Astrocyte (in vitro differentiated cells and primary cell): ENCODE results near the gene SREBF1.

Experiments used
- CTCF ChIP-seq: IDR thresholded peaks from 2 replicates; pipeline ENCODE4 v1.5.1; 2011; ENCODE audit warnings: low read depth, mild to moderate bottlenecking, inconsistent platforms, low read length, moderate library complexity; ENCODE audit not compliant: insufficient read depth
- EZH2 ChIP-seq: IDR thresholded peaks from 2 replicates; pipeline ENCODE4 v1.6.1; 2012; ENCODE audit warnings: mild to moderate bottlenecking, low read length, inconsistent platforms; ENCODE audit not compliant: insufficient read depth

- TF ChIP-seq CTCF (no peak), EZH2 (no peak)
Observed at GRCh38 chr17:17789828-17790636, 46.8 kb downstream of the SREBF1 start.
